Activated CD8-positive, alpha-beta T cell treated with anti-CD3 and anti-CD28 coated beads for 36 hours (primary cell): ENCODE results near the gene IFT27. TPM values are rescaled to one million over a fixed set of nuclear protein-coding genes. Genes with fewer than 3 reads are reported as not detected.

ENCODE experiments used
- ATAC-seq: fragments of 200-7000 bp; cut with Tn5 transposase; one replicate; pipeline ENCODE4 v1.10.0; 2021; ENCODE audit warnings: mild to moderate bottlenecking, moderate library complexity
- CTCF ChIA-PET: fragments of 350-600 bp; sonication (Branson Sonifier 250); formaldehyde crosslinking; loops from one replicate; lab custom pipeline; 2021; ENCODE audit warnings: antibody characterized with exemption; lab: Charles Lee
- POLR2A ChIA-PET: fragments of 350-600 bp; sonication (Branson Sonifier 250); formaldehyde crosslinking; loops from one replicate; lab custom pipeline; 2021; ENCODE audit warnings: antibody characterized with exemption; lab: Charles Lee
- DNase-seq: peaks from one replicate; pipeline ENCODE4 v3.0.0-alpha.2; 2020
- H3K27ac Mint-ChIP-seq: one replicate; pipeline ENCODE4 v1.8.0; 2021; ENCODE audit warnings: mild to moderate bottlenecking, mixed read lengths
- H3K27me3 Mint-ChIP-seq: one replicate; pipeline ENCODE4 v1.8.0; 2021; ENCODE audit warnings: mixed read lengths
- H3K36me3 Mint-ChIP-seq: one replicate; pipeline ENCODE4 v1.8.0; 2021; ENCODE audit warnings: low read depth, mixed read lengths
- H3K4me1 Mint-ChIP-seq: one replicate; pipeline ENCODE4 v1.8.0; 2021; ENCODE audit warnings: low read depth, mixed read lengths
- H3K4me3 Mint-ChIP-seq: one replicate; pipeline ENCODE4 v1.8.0; 2021; ENCODE audit warnings: mild to moderate bottlenecking, moderate library complexity, mixed read lengths
- H3K9me3 Mint-ChIP-seq: one replicate; pipeline ENCODE4 v1.8.0; 2021; ENCODE audit warnings: mixed read lengths
- intact Hi-C: fragments of 100-400 bp; cut with micrococcal nuclease; formaldehyde crosslinking; loops from one replicate; pipeline ENCODE4 v1.10.0; 2022
- total RNA-seq, 2 experiments: library from RNA; stranded (reverse); gene quantifications; one replicate each; pipeline ENCODE4 v1.2.3, GENCODE V29; 2021
- TF ChIP-seq, protein P1 (sequence below): fragments of 200-600 bp; IDR thresholded peaks from one replicate; pipeline ENCODE4 v1.8.0; 2022; ENCODE audit warnings: antibody characterized with exemption, mild to moderate bottlenecking

Gene IFT27
- total RNA-seq, 2 experiments from 2014 or later: 20.0 to 21.9 TPM

DNA sequence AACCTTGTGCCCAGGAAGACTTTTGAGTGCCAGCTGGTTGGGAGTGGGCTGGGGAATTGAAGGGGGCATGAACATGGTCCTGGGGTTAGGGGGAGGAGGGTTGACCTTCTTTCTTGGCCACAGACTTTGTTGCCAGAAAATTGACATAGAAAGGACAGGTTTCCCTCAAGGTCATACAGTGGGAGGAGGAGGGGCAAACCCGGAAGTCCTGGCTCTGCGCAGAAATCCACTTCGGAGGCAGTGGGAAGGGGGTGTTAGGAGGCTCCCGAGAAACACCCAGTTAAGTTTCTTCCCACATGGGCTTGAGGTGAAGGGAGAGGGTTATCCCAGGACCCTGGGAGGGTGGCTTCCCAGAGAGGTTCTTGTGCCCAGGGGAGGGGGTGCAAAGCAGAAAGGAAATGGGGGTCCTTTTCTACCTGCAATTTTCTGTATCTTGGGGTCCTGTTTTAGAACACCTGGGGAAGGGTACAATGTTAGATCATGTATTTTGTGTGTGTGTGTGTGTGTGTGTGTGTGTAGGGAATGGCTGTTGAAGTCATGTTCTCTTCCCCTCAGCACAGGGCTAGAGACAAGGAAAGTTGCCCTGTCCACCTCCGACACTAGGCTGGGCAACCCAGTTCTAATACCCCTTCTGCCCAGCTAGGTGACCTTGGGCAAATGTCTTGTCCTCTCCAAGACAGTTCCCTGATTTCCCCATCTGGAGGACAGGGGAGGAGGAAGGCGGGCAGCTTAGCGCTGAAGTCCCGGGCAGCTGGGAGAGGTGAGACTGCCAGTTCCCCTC lies 39.8 kb upstream of the IFT27 start:
- H3K9me3 Mint-ChIP-seq: no peaks in the 10 kb centered on the region
- DNase-seq: no peak
- intact Hi-C loops: no loop called here
- no peak for ATAC-seq
- POLR2A ChIA-PET: no interaction called here
- H3K4me1 Mint-ChIP-seq: no peaks in the 10 kb centered on the region
- H3K27ac Mint-ChIP-seq: no peak overlapping the region
- TF ChIP-seq, protein P1, sequence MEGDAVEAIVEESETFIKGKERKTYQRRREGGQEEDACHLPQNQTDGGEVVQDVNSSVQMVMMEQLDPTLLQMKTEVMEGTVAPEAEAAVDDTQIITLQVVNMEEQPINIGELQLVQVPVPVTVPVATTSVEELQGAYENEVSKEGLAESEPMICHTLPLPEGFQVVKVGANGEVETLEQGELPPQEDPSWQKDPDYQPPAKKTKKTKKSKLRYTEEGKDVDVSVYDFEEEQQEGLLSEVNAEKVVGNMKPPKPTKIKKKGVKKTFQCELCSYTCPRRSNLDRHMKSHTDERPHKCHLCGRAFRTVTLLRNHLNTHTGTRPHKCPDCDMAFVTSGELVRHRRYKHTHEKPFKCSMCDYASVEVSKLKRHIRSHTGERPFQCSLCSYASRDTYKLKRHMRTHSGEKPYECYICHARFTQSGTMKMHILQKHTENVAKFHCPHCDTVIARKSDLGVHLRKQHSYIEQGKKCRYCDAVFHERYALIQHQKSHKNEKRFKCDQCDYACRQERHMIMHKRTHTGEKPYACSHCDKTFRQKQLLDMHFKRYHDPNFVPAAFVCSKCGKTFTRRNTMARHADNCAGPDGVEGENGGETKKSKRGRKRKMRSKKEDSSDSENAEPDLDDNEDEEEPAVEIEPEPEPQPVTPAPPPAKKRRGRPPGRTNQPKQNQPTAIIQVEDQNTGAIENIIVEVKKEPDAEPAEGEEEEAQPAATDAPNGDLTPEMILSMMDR: no peak
- H3K27me3 Mint-ChIP-seq: peaks cover 53% of the 10 kb centered on the region
- no peaks in the 10 kb centered on the region for H3K36me3 Mint-ChIP-seq
- H3K4me3 Mint-ChIP-seq: no peak overlapping the region
- CTCF ChIA-PET: no interaction called here

DNA sequence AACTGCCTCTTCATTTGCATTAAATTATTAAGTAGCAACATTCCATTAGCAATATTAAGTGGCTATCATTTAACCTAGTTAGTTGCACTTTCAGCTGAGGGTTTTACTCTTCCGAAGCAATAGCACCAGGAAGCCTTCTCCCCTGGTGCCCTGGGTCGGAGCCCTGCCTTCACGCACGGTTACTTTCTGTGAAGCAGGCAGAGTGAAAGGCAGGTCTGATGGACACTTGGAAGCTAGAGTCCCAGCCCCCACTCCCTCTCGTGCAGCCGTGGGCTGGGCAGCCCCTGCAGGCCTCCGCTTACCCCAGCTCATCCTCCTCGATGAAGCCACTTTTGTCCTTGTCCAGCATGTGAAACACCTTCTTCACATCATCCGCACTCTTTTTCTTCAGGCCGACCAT lies 38.9 kb upstream of the IFT27 start:
- Mint-ChIP-seq H3K27ac (no peak overlapping the region), H3K9me3 (no peaks in the 10 kb centered on the region), H3K4me1 (no peaks in the 10 kb centered on the region), H3K27me3 (peaks cover 51% of the 10 kb centered on the region), H3K36me3 (no peaks in the 10 kb centered on the region), H3K4me3 (no peak overlapping the region)
- ChIA-PET CTCF (no interaction called here), POLR2A (no interaction called here)
- TF ChIP-seq, protein P1: no peak
- ATAC-seq (no peak), DNase-seq (no peak)
- intact Hi-C loops: no loop called here

DNA sequence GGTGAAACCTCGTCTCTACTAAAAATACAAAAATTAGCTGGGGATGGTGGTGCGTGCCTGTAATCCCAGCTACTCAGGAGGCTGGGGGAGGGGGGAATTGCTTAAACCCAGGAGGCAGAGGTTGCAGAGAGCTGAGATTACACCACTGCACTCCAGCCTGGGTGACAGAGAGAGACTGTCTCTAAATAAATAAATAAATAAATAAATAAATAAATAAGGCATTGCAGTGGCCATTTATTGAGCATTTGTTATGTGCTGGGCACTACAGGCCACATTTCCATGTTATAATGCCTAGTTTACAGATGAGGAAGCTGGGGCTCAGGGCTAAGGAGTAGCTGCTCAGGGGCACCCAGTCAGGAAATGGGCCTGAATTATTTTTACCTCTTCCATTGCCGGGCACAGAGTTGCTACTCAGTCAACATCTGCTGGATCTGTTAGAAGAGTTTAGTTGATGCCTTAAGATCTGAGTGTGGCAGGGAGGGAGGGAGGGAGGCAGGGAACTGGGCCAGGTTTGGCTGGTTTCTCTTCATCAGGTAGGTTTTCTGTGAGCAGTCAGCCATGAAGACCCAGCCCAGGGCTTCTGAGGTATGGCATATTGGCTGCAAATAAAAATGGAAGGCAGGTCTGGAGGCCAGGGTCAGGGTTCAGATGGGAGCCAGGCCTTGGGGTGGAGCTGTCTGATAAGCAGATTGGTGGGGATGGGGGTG lies 35.3 kb upstream of the IFT27 start:
- Mint-ChIP-seq H3K27ac (no peak overlapping the region), H3K36me3 (no peaks in the 10 kb centered on the region), H3K27me3 (peaks cover 25% of the 10 kb centered on the region), H3K4me3 (no peak overlapping the region), H3K4me1 (peaks cover 17% of the 10 kb centered on the region), H3K9me3 (no peaks in the 10 kb centered on the region)
- no peak for ATAC-seq
- TF ChIP-seq, protein P1: no peak
- CTCF ChIA-PET: interaction anchor here (2.7 kb wide), 1 partner anchor 29 kb away, joined by 7 read pairs; no protein-coding TSS in a partner anchor
- POLR2A ChIA-PET: no interaction called here
- no peak for DNase-seq
- intact Hi-C loops: no loop called here

DNA sequence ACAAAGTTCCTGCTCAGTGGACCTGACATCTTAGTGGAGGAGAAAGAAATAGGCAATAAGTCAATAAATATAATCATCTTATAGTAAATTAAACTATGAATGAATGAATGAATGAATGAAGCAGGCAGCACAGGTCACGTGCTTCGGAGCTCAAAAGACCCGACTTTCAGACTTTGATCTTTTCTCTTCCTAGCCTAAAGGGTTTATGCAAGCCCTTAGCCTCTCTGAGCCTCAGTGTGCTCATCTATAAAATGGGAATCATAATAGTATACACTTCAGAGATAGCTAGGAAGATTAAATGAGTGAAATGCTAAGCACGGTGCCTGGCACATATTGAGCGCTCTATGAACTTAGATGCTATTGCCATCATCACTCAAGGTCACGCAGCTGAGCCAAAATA lies 33.4 kb upstream of the IFT27 start:
- POLR2A ChIA-PET: no interaction called here
- Mint-ChIP-seq H3K9me3 (no peaks in the 10 kb centered on the region), H3K27me3 (peaks cover 9% of the 10 kb centered on the region), H3K4me1 (peaks cover 17% of the 10 kb centered on the region), H3K4me3 (no peak overlapping the region), H3K36me3 (no peaks in the 10 kb centered on the region), H3K27ac (no peak overlapping the region)
- intact Hi-C loops: no loop called here
- DNase-seq (no peak), ATAC-seq (no peak)
- CTCF ChIA-PET: interaction anchor here (1.7 to 2.3 kb wide), 2 partner anchors 44 to 47 kb away, joined by 8 to 9 read pairs; no protein-coding TSS in a partner anchor
- TF ChIP-seq, protein P1: no peak
